ENCODE data around the gene TUSC2.

TUSC2 gene

GRCh38 chr3:50334339-50335075 lies 6.5 kb upstream of the TUSC2 start:
- DNase-seq (ENCODE audit: insufficient read length, low spot score) (no peak), FAIRE-seq (no peak)
- no peak for TF ChIP-seq CTCF (IDR thresholded peaks at IDR 0.05; ENCODE audit: insufficient read depth, missing control alignments)

- DNase-seq (ENCODE audit: insufficient read length, low spot score) (no peak), FAIRE-seq (no peak)
- TF ChIP-seq CTCF (IDR thresholded peaks at IDR 0.05; ENCODE audit: insufficient read depth, missing control alignments), result no peak
These were observed 5.8 kb upstream of the TUSC2 start for GRCh38 chr3:50333744-50334328.

- DNase-seq (ENCODE audit: insufficient read length, low spot score), result no peak
- TF ChIP-seq CTCF (IDR thresholded peaks at IDR 0.05; ENCODE audit: insufficient read depth, missing control alignments), result no peak
- FAIRE-seq, result no peak
These were observed 3.4 kb upstream of the TUSC2 start for GRCh38 chr3:50331364-50331907.

- no peak for FAIRE-seq
- no peak for DNase-seq (ENCODE audit: insufficient read length, low spot score)
- no peak for TF ChIP-seq CTCF (IDR thresholded peaks at IDR 0.05; ENCODE audit: insufficient read depth, missing control alignments)
These were observed 2.3 kb upstream of the TUSC2 start for GRCh38 chr3:50330330-50330729.

GRCh38 chr3:50327129-50327528 lies 894 bp downstream of the TUSC2 start:
- DNase-seq (ENCODE audit: insufficient read length, low spot score), result no peak
- FAIRE-seq, result no peak
- no peak for TF ChIP-seq CTCF (IDR thresholded peaks at IDR 0.05; ENCODE audit: insufficient read depth, missing control alignments)

GRCh38 chr3:50326182-50326541 lies 1.9 kb downstream of the TUSC2 start:
- TF ChIP-seq CTCF (IDR thresholded peaks at IDR 0.05; ENCODE audit: insufficient read depth, missing control alignments), result no peak
- DNase-seq (ENCODE audit: insufficient read length, low spot score), result no peak

More at GRCh38 chr3:50326182-50326541, 1.9 kb downstream of the TUSC2 start:
- FAIRE-seq, result no peak
